ENCODE results near the gene ZNF710. TPM values are rescaled to one million over a fixed set of nuclear protein-coding genes. Genes with fewer than 3 reads are reported as not detected.
"Not testable (repeated sequence)": the region's sequence is repeated elsewhere in the genome, so short reads cannot be mapped to it uniquely, and the experiment has no call there.

Gene ZNF710
- total and polyA plus RNA-seq, 9 of the 15 experiments (the other 6 are each of a cell fraction or from before 2014, with no cell fraction given), result 0.56 to 14.2 (median 5.2) TPM

- POLR2A ChIA-PET; ATAC-seq; H3K27ac ChIP-seq (ENCODE audit: extremely low read depth, low read depth, low read length); FAIRE-seq; DNase-seq (ENCODE audit: extremely low read depth in 1 of 4, low spot score in 3 of 4); H3K9me3 ChIP-seq (replicated peaks; ENCODE audit: control insufficient read depth, insufficient read depth, low read depth, low read length); CTCF ChIA-PET (ENCODE audit: low intra/inter-chr PET ratio); in situ Hi-C loops (cut with MboI); H2AFZ ChIP-seq (ENCODE audit: low read depth, low read length); H4K20me1 ChIP-seq (replicated peaks; ENCODE audit: control insufficient read depth, insufficient read depth, low read length); H3K27me3 ChIP-seq (ENCODE audit: control insufficient read depth in 2 of 2, insufficient read depth in 2 of 2, low read length in 2 of 2); H3K9me1 ChIP-seq (ENCODE audit: control insufficient read depth, insufficient read depth, low read length); H3K79me2 ChIP-seq (ENCODE audit: control insufficient read depth, insufficient read depth, low read length); H3K4me2 ChIP-seq (ENCODE audit: insufficient read depth, low read length); H3K36me3 ChIP-seq (ENCODE audit: control insufficient read depth, insufficient read depth, low read length); H3K4me3 ChIP-seq; intact Hi-C loops (cut with micrococcal nuclease); H3K9ac ChIP-seq (ENCODE audit: insufficient read depth in 1 of 2, low read depth in 2 of 2, low read length in 2 of 2); H3K4me1 ChIP-seq (replicated peaks in 1 of 2; ENCODE audit: control insufficient read depth in 2 of 2, insufficient read depth in 2 of 2, low read length in 2 of 2); BruUV-seq (replicated peaks): not testable (repeated sequence)
- TF ChIP-seq TRIM24 (IDR thresholded peaks at IDR 0.05) (0 out of 4 replicates have a peak, but pooled peaks of 1 of the 2 experiments have one; percentile 22), ZFP36 (IDR thresholded peaks at IDR 0.05; ENCODE audit: low read depth, low read length, partially characterized antibody) (peak; percentile 11), ZNF431 (CRISPR knock-in tag; IDR thresholded peaks at IDR 0.05) (peak; percentile 97)
- 30% methylated on average over 13 of the region's 13 CpGs for WGBS (ENCODE audit: insufficient coverage, low coverage, missing lambda C conversion rate)
Measured at GRCh38 chr15:89955449-89955998, 45.6 kb upstream of the ZNF710 start.

GRCh38 chr15:89958107-89958805 is 42.9 kb upstream of the ZNF710 start:
- no peak overlapping the region for H3K4me3 ChIP-seq
- no peaks in the 10 kb centered on the region for H4K20me1 ChIP-seq (replicated peaks; ENCODE audit: control insufficient read depth, insufficient read depth, low read length)
- no peaks in the 10 kb centered on the region for H3K79me2 ChIP-seq (ENCODE audit: control insufficient read depth, insufficient read depth, low read length)
- DNase-seq (ENCODE audit: extremely low read depth in 1 of 4, low spot score in 3 of 4) (no peak), ATAC-seq (no peak), FAIRE-seq (no peak)
- H2AFZ ChIP-seq (ENCODE audit: low read depth, low read length), result no peak overlapping the region
- POLR2A ChIA-PET, result interaction anchor here (0.8 to 1.8 kb wide), 2 partner anchors 10 to 11 kb away, joined by 3 to 5 read pairs; no protein-coding TSS in a partner anchor
- intact Hi-C loops (cut with micrococcal nuclease), result no loop called here
- in situ Hi-C loops (cut with MboI), result no loop called here
- CTCF ChIA-PET (ENCODE audit: low intra/inter-chr PET ratio), result no interaction called here
- WGBS (ENCODE audit: insufficient coverage, low coverage, missing lambda C conversion rate), result 31% methylated on average over 18 of the region's 18 CpGs
- H3K27me3 ChIP-seq (ENCODE audit: control insufficient read depth in 2 of 2, insufficient read depth in 2 of 2, low read length in 2 of 2), result no peaks in the 10 kb centered on the region; a peak in 2 of 5 replicates
- no peaks in the 10 kb centered on the region; the same call in 1 of the 2 replicates for H3K9me3 ChIP-seq (replicated peaks; ENCODE audit: control insufficient read depth, insufficient read depth, low read depth, low read length)
- no peak overlapping the region for H3K9ac ChIP-seq (ENCODE audit: insufficient read depth in 1 of 2, low read depth in 2 of 2, low read length in 2 of 2)
- no TSS peak for BruUV-seq (replicated peaks)
- no peak overlapping the region for H3K4me2 ChIP-seq (ENCODE audit: insufficient read depth, low read length)
- peaks cover 0 to 4% of the 10 kb centered on the region in 2 experiments; a peak in 2 of 5 replicates for H3K4me1 ChIP-seq (replicated peaks in 1 of 2; ENCODE audit: control insufficient read depth in 2 of 2, insufficient read depth in 2 of 2, low read length in 2 of 2)
- no peaks in the 10 kb centered on the region for H3K9me1 ChIP-seq (ENCODE audit: control insufficient read depth, insufficient read depth, low read length)
- no peaks in the 10 kb centered on the region for H3K36me3 ChIP-seq (ENCODE audit: control insufficient read depth, insufficient read depth, low read length)
- no peak overlapping the region for H3K27ac ChIP-seq (ENCODE audit: extremely low read depth, low read depth, low read length)
- TF ChIP-seq, protein P1, sequence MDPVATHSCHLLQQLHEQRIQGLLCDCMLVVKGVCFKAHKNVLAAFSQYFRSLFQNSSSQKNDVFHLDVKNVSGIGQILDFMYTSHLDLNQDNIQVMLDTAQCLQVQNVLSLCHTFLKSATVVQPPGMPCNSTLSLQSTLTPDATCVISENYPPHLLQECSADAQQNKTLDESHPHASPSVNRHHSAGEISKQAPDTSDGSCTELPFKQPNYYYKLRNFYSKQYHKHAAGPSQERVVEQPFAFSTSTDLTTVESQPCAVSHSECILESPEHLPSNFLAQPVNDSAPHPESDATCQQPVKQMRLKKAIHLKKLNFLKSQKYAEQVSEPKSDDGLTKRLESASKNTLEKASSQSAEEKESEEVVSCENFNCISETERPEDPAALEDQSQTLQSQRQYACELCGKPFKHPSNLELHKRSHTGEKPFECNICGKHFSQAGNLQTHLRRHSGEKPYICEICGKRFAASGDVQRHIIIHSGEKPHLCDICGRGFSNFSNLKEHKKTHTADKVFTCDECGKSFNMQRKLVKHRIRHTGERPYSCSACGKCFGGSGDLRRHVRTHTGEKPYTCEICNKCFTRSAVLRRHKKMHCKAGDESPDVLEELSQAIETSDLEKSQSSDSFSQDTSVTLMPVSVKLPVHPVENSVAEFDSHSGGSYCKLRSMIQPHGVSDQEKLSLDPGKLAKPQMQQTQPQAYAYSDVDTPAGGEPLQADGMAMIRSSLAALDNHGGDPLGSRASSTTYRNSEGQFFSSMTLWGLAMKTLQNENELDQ (CRISPR knock-in tag; IDR thresholded peaks at IDR 0.05; ENCODE audit: borderline replicate concordance), result no peak
- TF ChIP-seq SMC3 (conservative IDR thresholded peaks at IDR 0.05; ENCODE audit: insufficient read depth, low read depth, low read length) (no peak), GABPB1 (CRISPR knock-in tag; IDR thresholded peaks at IDR 0.05) (no peak)
- TF ChIP-seq, protein P2, sequence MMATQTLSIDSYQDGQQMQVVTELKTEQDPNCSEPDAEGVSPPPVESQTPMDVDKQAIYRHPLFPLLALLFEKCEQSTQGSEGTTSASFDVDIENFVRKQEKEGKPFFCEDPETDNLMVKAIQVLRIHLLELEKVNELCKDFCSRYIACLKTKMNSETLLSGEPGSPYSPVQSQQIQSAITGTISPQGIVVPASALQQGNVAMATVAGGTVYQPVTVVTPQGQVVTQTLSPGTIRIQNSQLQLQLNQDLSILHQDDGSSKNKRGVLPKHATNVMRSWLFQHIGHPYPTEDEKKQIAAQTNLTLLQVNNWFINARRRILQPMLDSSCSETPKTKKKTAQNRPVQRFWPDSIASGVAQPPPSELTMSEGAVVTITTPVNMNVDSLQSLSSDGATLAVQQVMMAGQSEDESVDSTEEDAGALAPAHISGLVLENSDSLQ (IDR thresholded peaks at IDR 0.05), result no peak
- TF ChIP-seq, protein P3, sequence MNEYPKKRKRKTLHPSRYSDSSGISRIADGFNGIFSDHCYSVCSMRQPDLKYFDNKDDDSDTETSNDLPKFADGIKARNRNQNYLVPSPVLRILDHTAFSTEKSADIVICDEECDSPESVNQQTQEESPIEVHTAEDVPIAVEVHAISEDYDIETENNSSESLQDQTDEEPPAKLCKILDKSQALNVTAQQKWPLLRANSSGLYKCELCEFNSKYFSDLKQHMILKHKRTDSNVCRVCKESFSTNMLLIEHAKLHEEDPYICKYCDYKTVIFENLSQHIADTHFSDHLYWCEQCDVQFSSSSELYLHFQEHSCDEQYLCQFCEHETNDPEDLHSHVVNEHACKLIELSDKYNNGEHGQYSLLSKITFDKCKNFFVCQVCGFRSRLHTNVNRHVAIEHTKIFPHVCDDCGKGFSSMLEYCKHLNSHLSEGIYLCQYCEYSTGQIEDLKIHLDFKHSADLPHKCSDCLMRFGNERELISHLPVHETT (CRISPR knock-in tag; conservative IDR thresholded peaks at IDR 0.05 in 1 of 2, IDR thresholded peaks at IDR 0.05 in 1 of 2), result no peak

All from K562 (cell line).